Measurements from ENCODE around the gene BCKDHA. TPM values are rescaled to one million over a fixed set of nuclear protein-coding genes. Genes with fewer than 3 reads are reported as not detected.
"Not testable (repeated sequence)": the region's sequence is repeated elsewhere in the genome, so short reads cannot be mapped to it uniquely, and the experiment has no call there.

Gene BCKDHA
- polyA plus RNA-seq, 1 donor from 2014 or later: 63.4 TPM

- Mint-ChIP-seq H3K9me3 (peaks cover 0 to 1% (median 0%) of the 10 kb centered on the region in 3 donors), H3K27ac (peak overlapping the region in 2 of 3 donors; percentile 48 to 76), H3K36me3 (peaks cover 2% of the 10 kb centered on the region), H3K27me3 (peaks cover 2% of the 10 kb centered on the region), H3K4me3 (peak overlapping the region in 2 of 4 donors; percentile 55 to 81), H3K4me1 (peaks cover 35 to 42% (median 39%) of the 10 kb centered on the region in 3 donors)
Observed at GRCh38 chr19:41452584-41453275, 55.1 kb downstream of the BCKDHA start.

DNA sequence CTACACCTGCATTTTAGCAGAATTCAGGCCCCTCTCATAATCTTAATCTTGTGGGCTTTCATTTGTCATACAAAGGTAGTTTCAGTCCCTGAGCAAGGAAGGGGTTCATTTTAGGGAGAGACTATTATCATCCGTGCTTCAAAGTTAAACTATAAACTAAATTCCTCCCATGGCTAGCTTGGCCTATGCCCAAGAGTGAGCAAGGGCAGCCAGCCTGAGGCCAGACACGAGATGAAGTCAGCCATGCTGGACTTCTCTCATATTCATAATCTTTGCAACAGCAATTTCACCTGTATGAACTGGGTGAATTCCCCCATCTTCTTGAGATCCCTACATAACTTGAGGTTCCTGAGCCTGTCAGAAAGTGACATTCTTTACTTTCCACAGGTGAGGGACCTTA, 58.3 kb downstream of the BCKDHA start:
- H3K27ac Mint-ChIP-seq: no peak overlapping the region
- H3K4me3 Mint-ChIP-seq: peak overlapping the region in 1 of 4 donors; percentile 47
- H3K36me3 Mint-ChIP-seq: peaks cover 2% of the 10 kb centered on the region
- H3K9me3 Mint-ChIP-seq: peaks cover 0 to 1% (median 0%) of the 10 kb centered on the region in 3 donors
- no peaks in the 10 kb centered on the region for H3K27me3 Mint-ChIP-seq
- H3K4me1 Mint-ChIP-seq: peaks cover 30 to 35% (median 34%) of the 10 kb centered on the region in 3 donors

- Mint-ChIP-seq H3K4me1 (peaks cover 30 to 35% (median 34%) of the 10 kb centered on the region in 3 donors), H3K27ac (no peak overlapping the region), H3K36me3 (peaks cover 2% of the 10 kb centered on the region), H3K9me3 (peaks cover 0 to 1% (median 0%) of the 10 kb centered on the region in 3 donors), H3K4me3 (no peak overlapping the region), H3K27me3 (no peaks in the 10 kb centered on the region)
Observed at GRCh38 chr19:41456342-41456918, 58.8 kb downstream of the BCKDHA start.

DNA sequence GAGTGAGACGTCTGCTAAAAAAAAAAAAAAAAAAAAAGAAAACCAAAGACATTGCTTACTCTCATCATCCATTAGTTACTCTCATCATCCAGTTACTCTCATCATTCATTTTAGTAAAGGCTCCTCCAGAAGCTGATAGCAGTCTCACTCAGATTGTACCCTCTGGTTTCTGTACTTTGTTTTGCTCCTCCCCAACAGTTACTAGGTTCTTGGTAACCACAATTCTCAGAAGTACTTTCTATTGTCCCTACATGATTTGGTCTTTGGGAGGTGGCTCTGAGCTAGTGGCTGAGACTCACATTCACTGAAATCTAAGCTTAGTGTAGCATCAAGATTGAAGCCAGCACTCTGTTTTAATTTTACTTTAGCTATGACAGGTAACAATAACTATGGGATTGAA, 59.6 kb downstream of the BCKDHA start:
- Mint-ChIP-seq H3K27ac (peak overlapping the region in 1 of 3 donors; percentile 56), H3K4me1 (peaks cover 28 to 37% (median 37%) of the 10 kb centered on the region in 3 donors), H3K36me3 (peaks cover 2% of the 10 kb centered on the region), H3K9me3 (peaks cover 0 to 1% (median 0%) of the 10 kb centered on the region in 3 donors), H3K4me3 (peak overlapping the region in 3 of 4 donors; percentile 3 to 71 (median 26)), H3K27me3 (no peaks in the 10 kb centered on the region)

GRCh38 chr19:41462497-41462896, 64.9 kb downstream of the BCKDHA start:
- H3K36me3 Mint-ChIP-seq: no peaks in the 10 kb centered on the region
- H3K9me3 Mint-ChIP-seq: no peaks in the 10 kb centered on the region
- H3K4me1 Mint-ChIP-seq: peaks cover 18 to 30% (median 23%) of the 10 kb centered on the region in 3 donors
- no peaks in the 10 kb centered on the region for H3K27me3 Mint-ChIP-seq
- H3K27ac Mint-ChIP-seq: peak overlapping the region; percentile 83 to 95 (median 89)
- no peak overlapping the region for H3K4me3 Mint-ChIP-seq

DNA sequence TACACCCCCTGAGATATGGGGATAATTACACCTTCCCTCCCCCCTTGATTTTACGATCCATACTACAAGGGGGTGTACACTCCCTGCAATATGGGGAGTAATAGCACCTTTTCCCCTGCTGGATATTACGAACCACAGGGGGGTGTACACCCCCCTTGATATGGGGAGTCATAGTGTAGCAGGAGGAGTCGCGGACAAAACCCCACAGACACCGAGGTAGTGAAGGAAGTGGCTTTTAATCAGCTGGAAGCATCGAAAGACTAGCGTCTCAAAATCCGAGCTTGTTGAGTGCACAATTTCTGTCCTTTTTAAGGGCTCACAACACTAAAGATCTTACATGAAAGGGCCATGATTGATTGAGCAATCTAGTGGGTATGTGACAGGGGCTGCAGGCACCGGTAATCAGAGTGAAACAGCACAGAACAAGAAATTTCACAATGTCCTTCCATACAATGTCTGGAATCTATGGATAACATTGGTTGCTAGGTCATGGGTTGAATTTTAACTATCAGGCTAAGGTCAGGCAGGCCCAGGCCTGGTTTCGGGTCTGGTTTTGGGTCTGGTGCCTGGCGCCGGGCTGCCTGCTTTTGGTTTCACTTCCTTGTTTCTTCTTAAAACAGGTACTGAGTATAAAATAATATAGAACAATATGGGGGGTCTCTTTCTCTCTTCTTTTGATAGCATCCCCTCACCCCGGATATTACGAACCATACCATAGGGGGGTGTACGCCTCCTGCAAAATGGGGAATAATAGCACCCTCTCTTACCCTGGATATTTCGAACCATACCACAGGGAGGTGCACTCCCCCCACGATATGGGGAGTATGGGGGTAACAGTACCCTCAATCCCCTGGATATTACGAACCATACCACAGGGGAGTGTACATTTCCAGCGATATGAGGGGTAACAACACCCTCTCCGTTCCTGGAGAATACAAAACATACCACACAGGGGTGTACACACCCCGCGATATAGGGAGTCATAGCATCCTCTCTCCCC, 65.9 kb downstream of the BCKDHA start:
- Mint-ChIP-seq H3K4me1 (peaks cover 15 to 30% (median 22%) of the 10 kb centered on the region in 3 donors), H3K27ac (peak overlapping the region; percentile 83 to 95 (median 89)), H3K4me3 (peak overlapping the region; percentile 16 to 81 (median 54))
- not testable (repeated sequence) for H3K36me3 Mint-ChIP-seq, H3K9me3 Mint-ChIP-seq, H3K27me3 Mint-ChIP-seq

Other genes starting within 250 kb of the BCKDHA start
- not detected for gene CYP2S1, start 204.6 kb upstream of the BCKDHA start, polyA plus RNA-seq
- 0.06 TPM for gene AXL, start 178.6 kb upstream of the BCKDHA start, polyA plus RNA-seq
- gene HNRNPUL1, start 133.4 kb upstream of the BCKDHA start, polyA plus RNA-seq: 80.9 TPM
- 34.5 TPM for gene CCDC97, start 87.6 kb upstream of the BCKDHA start, polyA plus RNA-seq
- 49.3 TPM for gene TGFB1, start 43.9 kb upstream of the BCKDHA start, polyA plus RNA-seq
- gene B9D2, start 33.7 kb upstream of the BCKDHA start, polyA plus RNA-seq: 10.5 TPM
- 1.8 TPM for gene TMEM91, start 21.3 kb upstream of the BCKDHA start, polyA plus RNA-seq
- 75.1 TPM for gene EXOSC5, start 459 bp upstream of the BCKDHA start, polyA plus RNA-seq
- gene B3GNT8, start 29.6 kb downstream of the BCKDHA start, polyA plus RNA-seq: 0.59 TPM
- gene DMAC2, start 42.1 kb downstream of the BCKDHA start, polyA plus RNA-seq: 47.0 TPM
- not detected for gene ERICH4, start 45.3 kb downstream of the BCKDHA start, polyA plus RNA-seq
- 30.8 TPM for gene CEACAM21, start 178.3 kb downstream of the BCKDHA start, polyA plus RNA-seq
- not detected for gene CEACAM4, start 229.3 kb downstream of the BCKDHA start, polyA plus RNA-seq

Data from IgD-negative memory B cell (primary cell).